ENCODE results near the gene CYP2A6.

CYP2A6 gene

GRCh38 chr19:40807147-40808020 lies 42.9 kb downstream of the CYP2A6 start:
- DNase-seq (ENCODE audit: low read depth) = no peak
- H3K4me3 ChIP-seq (ENCODE audit: low read depth, low read length) = no peak overlapping the region
- peak; percentile 34 for TF ChIP-seq CTCF (IDR thresholded peaks at IDR 0.05; ENCODE audit: low read depth, low read length, missing control alignments)

GRCh38 chr19:40806423-40807146 lies 43.7 kb downstream of the CYP2A6 start:
- no peak overlapping the region for H3K4me3 ChIP-seq (ENCODE audit: low read depth, low read length)
- TF ChIP-seq CTCF (IDR thresholded peaks at IDR 0.05; ENCODE audit: low read depth, low read length, missing control alignments) = peak; percentile 92
- no peak for DNase-seq (ENCODE audit: low read depth)

- TF ChIP-seq CTCF (IDR thresholded peaks at IDR 0.05; ENCODE audit: low read depth, low read length, missing control alignments) = no peak
- no peak overlapping the region for H3K4me3 ChIP-seq (ENCODE audit: low read depth, low read length)
- DNase-seq (ENCODE audit: low read depth) = no peak
Observed at GRCh38 chr19:40805258-40805868, 44.9 kb downstream of the CYP2A6 start.

- TF ChIP-seq CTCF (IDR thresholded peaks at IDR 0.05; ENCODE audit: low read depth, low read length, missing control alignments) = no peak
- no peak for DNase-seq (ENCODE audit: low read depth)
- H3K4me3 ChIP-seq (ENCODE audit: low read depth, low read length) = no peak overlapping the region
Observed at GRCh38 chr19:40804783-40805242, 45.4 kb downstream of the CYP2A6 start.

- peak; percentile 79 for DNase-seq (ENCODE audit: low read depth)
- H3K4me3 ChIP-seq (ENCODE audit: low read depth, low read length) = no peak overlapping the region; the same call in 1 of the 2 replicates
- no peak for TF ChIP-seq CTCF (IDR thresholded peaks at IDR 0.05; ENCODE audit: low read depth, low read length, missing control alignments)
Observed at GRCh38 chr19:40803857-40804782, 46.1 kb downstream of the CYP2A6 start.

Data from GM12864 (cell line).